Liver (tissue), 3 donors: ENCODE measurements around the gene GUCY1A1.

ENCODE experiments used
- CTCF ChIP-seq: fragments of 150-350 bp; IDR thresholded peaks from 2 replicates; pipeline ENCODE4 v1.5.1; 2017; ENCODE audit warnings: improper control_type of control experiment, low read depth, low read length; ENCODE audit not compliant: missing input control
- HNF4A ChIP-seq, 2 donors: conservative IDR thresholded peaks; 2 replicates each; pipeline ENCODE4 v1.6.1; 2016; ENCODE audit warnings: antibody characterized with exemption in 2 of 2, mild to moderate bottlenecking in 2 of 2
- JUND ChIP-seq, 2 donors: IDR thresholded peaks; 2 replicates each; pipeline ENCODE4 v1.6.1; 2016; ENCODE audit warnings: antibody characterized with exemption in 2 of 2
- RAD21 ChIP-seq, 2 donors: IDR thresholded peaks; 2 replicates each; pipeline ENCODE4 v1.6.1; 2016; ENCODE audit warnings: antibody characterized with exemption in 2 of 2, mild to moderate bottlenecking in 2 of 2
- SP1 ChIP-seq: IDR thresholded peaks from 2 replicates; pipeline ENCODE4 v1.6.1; 2018; ENCODE audit warnings: antibody characterized with exemption, mild to moderate bottlenecking
- TAF1 ChIP-seq: conservative IDR thresholded peaks from 2 replicates; pipeline ENCODE4 v1.6.1; 2016; ENCODE audit warnings: antibody characterized with exemption, mild to moderate bottlenecking
- YY1 ChIP-seq: IDR thresholded peaks from 2 replicates; pipeline ENCODE4 v1.6.1; 2016; ENCODE audit warnings: antibody characterized with exemption, mild to moderate bottlenecking
- TF ChIP-seq, protein P1 (sequence below): IDR thresholded peaks from 2 replicates; pipeline ENCODE4 v1.6.1; 2016; ENCODE audit warnings: antibody characterized with exemption
- TF ChIP-seq, protein P2 (sequence below): IDR thresholded peaks from 2 replicates; pipeline ENCODE4 v1.6.1; 2016; ENCODE audit warnings: antibody characterized with exemption, mild to moderate bottlenecking
- donor health status: healthy.
- donor health status: healthy.

GRCh38 chr4:155722336-155722735 lies 55.7 kb downstream of the GUCY1A1 start:
- TF ChIP-seq, protein P1, sequence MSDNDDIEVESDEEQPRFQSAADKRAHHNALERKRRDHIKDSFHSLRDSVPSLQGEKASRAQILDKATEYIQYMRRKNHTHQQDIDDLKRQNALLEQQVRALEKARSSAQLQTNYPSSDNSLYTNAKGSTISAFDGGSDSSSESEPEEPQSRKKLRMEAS: no peak
- no peak for TF ChIP-seq CTCF
- no peak for TF ChIP-seq JUND (IDR thresholded peaks at IDR 0.05)
- TF ChIP-seq TAF1: no peak
- TF ChIP-seq SP1: no peak
- no peak for TF ChIP-seq RAD21 (IDR thresholded peaks at IDR 0.05)
- TF ChIP-seq, protein P2, sequence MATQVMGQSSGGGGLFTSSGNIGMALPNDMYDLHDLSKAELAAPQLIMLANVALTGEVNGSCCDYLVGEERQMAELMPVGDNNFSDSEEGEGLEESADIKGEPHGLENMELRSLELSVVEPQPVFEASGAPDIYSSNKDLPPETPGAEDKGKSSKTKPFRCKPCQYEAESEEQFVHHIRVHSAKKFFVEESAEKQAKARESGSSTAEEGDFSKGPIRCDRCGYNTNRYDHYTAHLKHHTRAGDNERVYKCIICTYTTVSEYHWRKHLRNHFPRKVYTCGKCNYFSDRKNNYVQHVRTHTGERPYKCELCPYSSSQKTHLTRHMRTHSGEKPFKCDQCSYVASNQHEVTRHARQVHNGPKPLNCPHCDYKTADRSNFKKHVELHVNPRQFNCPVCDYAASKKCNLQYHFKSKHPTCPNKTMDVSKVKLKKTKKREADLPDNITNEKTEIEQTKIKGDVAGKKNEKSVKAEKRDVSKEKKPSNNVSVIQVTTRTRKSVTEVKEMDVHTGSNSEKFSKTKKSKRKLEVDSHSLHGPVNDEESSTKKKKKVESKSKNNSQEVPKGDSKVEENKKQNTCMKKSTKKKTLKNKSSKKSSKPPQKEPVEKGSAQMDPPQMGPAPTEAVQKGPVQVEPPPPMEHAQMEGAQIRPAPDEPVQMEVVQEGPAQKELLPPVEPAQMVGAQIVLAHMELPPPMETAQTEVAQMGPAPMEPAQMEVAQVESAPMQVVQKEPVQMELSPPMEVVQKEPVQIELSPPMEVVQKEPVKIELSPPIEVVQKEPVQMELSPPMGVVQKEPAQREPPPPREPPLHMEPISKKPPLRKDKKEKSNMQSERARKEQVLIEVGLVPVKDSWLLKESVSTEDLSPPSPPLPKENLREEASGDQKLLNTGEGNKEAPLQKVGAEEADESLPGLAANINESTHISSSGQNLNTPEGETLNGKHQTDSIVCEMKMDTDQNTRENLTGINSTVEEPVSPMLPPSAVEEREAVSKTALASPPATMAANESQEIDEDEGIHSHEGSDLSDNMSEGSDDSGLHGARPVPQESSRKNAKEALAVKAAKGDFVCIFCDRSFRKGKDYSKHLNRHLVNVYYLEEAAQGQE: no peak
- TF ChIP-seq YY1: no peak
- no peak for TF ChIP-seq HNF4A (conservative IDR thresholded peaks at IDR 0.05)
